Ishikawa (cell line): ENCODE measurements around the gene HAGH.

Source experiments
- CEBPB ChIP-seq: IDR thresholded peaks from 2 replicates; pipeline ENCODE4 v1.6.1; 2012
- CREB1 ChIP-seq: IDR thresholded peaks from 2 replicates; pipeline ENCODE4 v1.6.1; 2012; ENCODE audit warnings: low read depth
- EGR1 ChIP-seq: IDR thresholded peaks from 2 replicates; pipeline ENCODE4 v1.6.1; 2012
- EP300 ChIP-seq: IDR thresholded peaks from 2 replicates; pipeline ENCODE4 v1.6.1; 2012; ENCODE audit warnings: borderline replicate concordance
- FOXM1 ChIP-seq: IDR thresholded peaks from 2 replicates; pipeline ENCODE4 v1.6.1; 2012; ENCODE audit warnings: low read depth, borderline replicate concordance
- TCF12 ChIP-seq: IDR thresholded peaks from 2 replicates; pipeline ENCODE4 v1.6.1; 2012; ENCODE audit warnings: low read depth
- USF1 ChIP-seq: IDR thresholded peaks from 2 replicates; pipeline ENCODE4 v1.6.1; 2012

- TF ChIP-seq CEBPB = no peak
- TF ChIP-seq TCF12 = no peak
- TF ChIP-seq EP300 = no peak
- no peak for TF ChIP-seq CREB1
- TF ChIP-seq FOXM1 = no peak
- no peak for TF ChIP-seq USF1
- TF ChIP-seq EGR1 = no peak
Observed at GRCh38 chr16:1823821-1824220, 2.8 kb downstream of the HAGH start.
